Prostate gland (tissue), 2 donors: ENCODE results near the gene JPH3.

ENCODE experiments used
- POLR2A ChIP-seq: fragments of 450-650 bp; IDR thresholded peaks from one replicate; pipeline ENCODE4 v1.6.1; 2016; ENCODE audit warnings: antibody characterized with exemption, mild to moderate bottlenecking
- TF ChIP-seq, protein P1 (sequence below), 4 experiments: fragments of 200-600 bp in 2 of 4; fragments of 450-650 bp in 2 of 4; sonication (generic) in 2 of 4; IDR thresholded peaks; 1 replicate in 3 of 4; 2 replicates in 1 of 4; pipeline ENCODE4 v1.5.1; 2016 to 2019; ENCODE audit warnings: antibody characterized with exemption in 4 of 4, mild to moderate bottlenecking in 2 of 4, moderate library complexity in 2 of 4

- TF ChIP-seq, protein P1, sequence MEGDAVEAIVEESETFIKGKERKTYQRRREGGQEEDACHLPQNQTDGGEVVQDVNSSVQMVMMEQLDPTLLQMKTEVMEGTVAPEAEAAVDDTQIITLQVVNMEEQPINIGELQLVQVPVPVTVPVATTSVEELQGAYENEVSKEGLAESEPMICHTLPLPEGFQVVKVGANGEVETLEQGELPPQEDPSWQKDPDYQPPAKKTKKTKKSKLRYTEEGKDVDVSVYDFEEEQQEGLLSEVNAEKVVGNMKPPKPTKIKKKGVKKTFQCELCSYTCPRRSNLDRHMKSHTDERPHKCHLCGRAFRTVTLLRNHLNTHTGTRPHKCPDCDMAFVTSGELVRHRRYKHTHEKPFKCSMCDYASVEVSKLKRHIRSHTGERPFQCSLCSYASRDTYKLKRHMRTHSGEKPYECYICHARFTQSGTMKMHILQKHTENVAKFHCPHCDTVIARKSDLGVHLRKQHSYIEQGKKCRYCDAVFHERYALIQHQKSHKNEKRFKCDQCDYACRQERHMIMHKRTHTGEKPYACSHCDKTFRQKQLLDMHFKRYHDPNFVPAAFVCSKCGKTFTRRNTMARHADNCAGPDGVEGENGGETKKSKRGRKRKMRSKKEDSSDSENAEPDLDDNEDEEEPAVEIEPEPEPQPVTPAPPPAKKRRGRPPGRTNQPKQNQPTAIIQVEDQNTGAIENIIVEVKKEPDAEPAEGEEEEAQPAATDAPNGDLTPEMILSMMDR (IDR thresholded peaks at IDR 0.05): no peak
- no peak for TF ChIP-seq POLR2A
Observed at GRCh38 chr16:87681981-87682570, 79.8 kb downstream of the JPH3 start.
